NCI-H2107 treated with DMSO at 0.1 percent for 48 hours (cell line): ENCODE results near the gene TPM2.

Source experiments
- DNase-seq: peaks from one replicate; lab custom pipeline; 2025; ENCODE audit not compliant: unreplicated experiment; lab: John Stamatoyannopoulos, UW

The TPM2 gene

GRCh38 chr9:35718721-35719511 is 29.2 kb upstream of the TPM2 start:
- no peak for DNase-seq

DNA sequence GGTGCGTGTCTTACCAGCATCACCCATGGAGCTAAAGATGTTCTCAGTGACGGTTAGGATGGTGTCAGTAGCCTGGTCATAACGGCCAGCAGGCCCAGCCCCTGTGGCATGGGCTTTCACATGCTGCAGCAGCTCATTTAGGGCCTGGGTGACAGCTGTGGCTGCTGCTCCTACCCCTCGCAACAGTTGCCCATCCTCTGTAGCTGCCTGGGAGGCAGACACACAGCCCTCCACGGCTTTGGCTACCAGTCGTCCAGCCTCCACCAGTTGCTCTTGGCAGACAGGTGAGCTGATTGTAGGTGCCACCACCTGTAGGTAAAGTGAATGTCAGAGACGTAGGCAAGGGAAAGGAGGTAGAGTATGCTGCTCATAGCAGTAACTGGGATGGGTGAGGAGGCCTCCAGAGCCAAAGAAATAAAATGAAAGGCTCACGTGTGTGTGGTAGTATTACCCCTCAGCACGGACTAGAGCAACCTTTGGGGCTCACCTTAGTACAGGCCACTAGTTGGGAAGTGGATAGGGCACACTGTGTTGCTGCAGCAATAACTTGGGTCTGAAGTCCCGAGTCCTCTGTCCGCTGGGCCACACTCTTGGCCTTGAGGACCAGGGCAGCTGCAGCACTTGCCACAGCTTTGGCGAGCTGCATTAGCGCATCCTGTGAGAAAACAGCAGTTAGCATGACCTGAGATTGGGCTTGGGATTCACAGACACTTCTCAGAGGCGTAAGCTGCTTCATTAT is 27.6 kb upstream of the TPM2 start:
- no peak for DNase-seq

- no peak for DNase-seq
Measured at GRCh38 chr9:35716230-35716629, 26.5 kb upstream of the TPM2 start.

GRCh38 chr9:35714579-35715252 is 25.0 kb upstream of the TPM2 start:
- no peak for DNase-seq

- DNase-seq, result no peak
Measured at GRCh38 chr9:35714123-35714522, 24.4 kb upstream of the TPM2 start.

DNA sequence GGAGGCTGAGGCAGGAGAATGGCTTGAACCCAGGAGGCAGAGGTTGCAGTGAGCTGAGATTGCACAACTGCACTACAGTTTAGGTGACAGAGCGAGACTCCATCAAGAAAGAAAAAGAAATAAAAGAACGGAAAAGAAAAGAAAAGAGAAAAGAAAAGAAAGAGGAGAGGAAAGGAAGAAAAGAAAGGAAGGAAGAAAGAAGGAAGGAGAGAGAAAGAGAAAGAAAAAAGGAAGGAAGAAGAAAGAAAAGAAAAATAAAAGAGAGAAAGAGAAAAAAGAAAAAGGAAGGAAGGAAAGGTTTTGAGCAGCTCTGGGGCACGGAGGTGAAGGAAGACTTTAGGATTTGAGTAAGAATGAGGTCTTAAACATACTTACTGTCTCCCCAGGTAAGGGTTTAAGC is 23.9 kb upstream of the TPM2 start:
- DNase-seq, result no peak

DNA sequence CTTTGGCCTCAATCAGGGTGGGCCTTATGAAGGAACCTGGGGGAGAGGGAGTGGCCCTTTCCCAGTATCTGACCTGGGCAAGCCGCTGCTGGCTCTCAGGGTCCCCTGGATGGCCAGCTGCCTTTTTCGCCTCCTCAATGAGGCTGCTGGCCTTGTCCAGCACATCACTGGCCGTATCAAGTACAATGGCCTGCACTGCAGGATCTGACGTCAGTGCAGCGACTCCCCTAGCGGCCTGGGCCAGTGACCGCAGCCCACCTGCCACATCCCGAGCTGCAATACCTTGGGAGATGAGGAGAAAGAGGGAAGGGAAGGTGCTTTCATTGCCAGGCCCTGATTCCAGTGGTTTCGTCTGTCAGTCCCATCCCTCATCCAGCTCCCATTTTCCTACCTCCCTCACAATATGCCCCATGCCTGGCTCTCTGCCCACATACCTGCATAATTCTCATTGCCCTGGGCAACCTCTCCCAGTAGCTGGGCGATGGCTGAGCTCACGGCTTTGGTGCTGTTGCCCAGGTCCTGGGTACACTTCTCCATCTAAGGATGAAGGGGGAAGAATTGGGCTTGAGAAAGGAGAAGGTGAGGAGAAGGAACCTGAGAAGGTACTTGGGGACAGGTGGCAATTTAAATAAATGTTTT is 23.2 kb upstream of the TPM2 start:
- no peak for DNase-seq

- DNase-seq, result no peak
Measured at GRCh38 chr9:35711501-35712428, 22.0 kb upstream of the TPM2 start.

GRCh38 chr9:35710818-35711500 is 21.2 kb upstream of the TPM2 start:
- no peak for DNase-seq

DNA sequence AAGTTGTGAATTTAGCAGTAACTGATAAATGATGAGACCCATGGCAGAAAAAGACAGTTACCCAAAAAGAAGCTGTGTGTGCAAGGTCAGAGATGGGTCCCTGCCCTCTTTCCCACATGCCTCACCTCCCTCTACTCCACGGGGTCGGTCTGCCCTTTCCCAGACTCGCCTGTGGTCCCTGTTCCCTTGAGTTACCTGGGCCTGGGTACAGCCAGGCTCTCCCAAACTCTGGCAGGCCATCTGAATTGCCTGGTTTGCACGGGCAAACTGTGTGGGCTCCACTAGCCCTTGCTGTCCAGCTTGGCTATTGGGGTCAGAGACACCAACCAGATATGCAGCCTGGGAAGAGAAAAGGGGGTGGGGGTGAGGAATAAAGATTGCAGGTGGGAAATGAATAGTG is 18.4 kb upstream of the TPM2 start:
- no peak for DNase-seq

DNA sequence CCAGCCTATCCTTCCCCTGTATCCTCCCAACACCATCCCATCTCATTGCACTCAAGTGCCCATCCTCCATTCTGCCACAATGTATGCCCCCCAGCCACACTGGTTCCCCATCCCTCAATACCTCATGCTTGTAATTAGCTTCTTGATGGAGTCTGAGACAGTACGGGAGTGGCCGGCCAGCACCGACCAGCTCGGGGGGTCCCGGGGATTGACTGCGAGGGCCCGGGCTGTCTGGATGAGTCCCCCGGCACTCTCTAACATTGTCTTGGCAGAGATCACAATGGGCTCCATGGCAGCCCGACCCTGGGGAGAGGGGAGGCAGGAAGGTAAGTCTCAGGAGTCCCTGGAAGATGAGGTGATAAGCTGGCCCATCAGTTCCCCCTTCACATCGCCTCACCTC is 17.2 kb upstream of the TPM2 start:
- no peak for DNase-seq

DNA sequence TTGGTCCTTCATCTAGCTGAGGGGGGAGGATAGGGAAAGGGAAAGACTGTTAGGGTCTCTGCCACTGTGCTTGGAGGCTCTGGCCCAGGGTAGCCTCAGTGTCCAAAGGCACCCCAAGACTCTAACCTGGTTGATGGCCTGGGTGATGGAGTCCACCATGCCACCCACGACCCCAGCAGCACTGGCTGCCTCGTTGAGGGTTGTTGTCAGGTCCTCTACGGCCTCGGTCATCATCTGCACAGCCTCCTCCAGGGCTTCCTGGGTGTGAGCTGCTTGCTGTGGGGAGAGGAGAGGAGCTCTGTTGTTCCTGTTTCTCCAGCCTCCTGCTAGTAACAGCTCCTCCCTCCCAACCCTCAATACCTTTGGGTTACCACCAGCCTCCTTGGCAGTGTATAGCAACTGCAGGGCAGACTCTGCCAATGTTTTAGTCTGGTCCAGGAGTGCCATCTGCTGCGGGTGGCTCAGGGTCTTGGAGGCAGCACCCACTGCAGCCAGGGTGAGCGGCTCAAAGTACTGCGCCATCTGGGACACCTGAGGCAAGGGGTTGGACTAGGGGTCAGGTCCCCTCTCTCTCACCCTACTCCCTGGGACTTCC is 16.2 kb upstream of the TPM2 start:
- DNase-seq, result no peak

- DNase-seq, result no peak
Measured at GRCh38 chr9:35705372-35705771, 15.6 kb upstream of the TPM2 start.

- DNase-seq, result no peak
Measured at GRCh38 chr9:35703906-35704672, 14.4 kb upstream of the TPM2 start.

GRCh38 chr9:35702696-35703095 is 13.0 kb upstream of the TPM2 start:
- DNase-seq, result no peak

GRCh38 chr9:35700942-35701341 is 11.2 kb upstream of the TPM2 start:
- no peak for DNase-seq

- no peak for DNase-seq
Measured at GRCh38 chr9:35700031-35700430, 10.3 kb upstream of the TPM2 start.

- DNase-seq, result no peak
Measured at GRCh38 chr9:35698231-35698630, 8.5 kb upstream of the TPM2 start.

DNA sequence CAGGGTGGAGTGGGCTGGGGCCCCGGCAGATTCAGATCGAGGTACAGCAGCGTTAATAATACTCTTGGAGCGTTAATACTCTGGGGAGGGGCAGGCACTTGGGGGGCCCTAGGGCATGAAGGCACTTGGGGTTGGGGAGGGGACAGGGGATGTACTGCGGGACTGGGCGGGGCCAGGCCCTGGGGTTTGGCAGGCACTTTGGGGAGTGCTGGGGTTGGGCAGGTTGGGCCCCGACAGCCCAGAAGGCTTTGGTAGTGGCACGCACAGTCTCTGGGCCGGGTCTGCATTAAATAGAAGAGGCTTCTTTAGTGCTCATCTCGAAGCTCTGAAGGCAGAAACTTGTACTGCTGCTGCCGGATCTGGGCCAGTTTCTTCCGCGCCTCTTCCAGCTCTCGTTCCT is 7.8 kb upstream of the TPM2 start:
- DNase-seq, result no peak
